GM12874 (cell line): ENCODE measurements around the gene SNCA.

Experiments
- TF ChIP-seq, protein P1 (sequence below): IDR thresholded peaks from 2 replicates; pipeline ENCODE4 v1.5.1; 2011; ENCODE audit warnings: low read depth, mild to moderate bottlenecking, control low read depth, low read length, moderate library complexity; ENCODE audit not compliant: insufficient read depth

Gene SNCA

DNA sequence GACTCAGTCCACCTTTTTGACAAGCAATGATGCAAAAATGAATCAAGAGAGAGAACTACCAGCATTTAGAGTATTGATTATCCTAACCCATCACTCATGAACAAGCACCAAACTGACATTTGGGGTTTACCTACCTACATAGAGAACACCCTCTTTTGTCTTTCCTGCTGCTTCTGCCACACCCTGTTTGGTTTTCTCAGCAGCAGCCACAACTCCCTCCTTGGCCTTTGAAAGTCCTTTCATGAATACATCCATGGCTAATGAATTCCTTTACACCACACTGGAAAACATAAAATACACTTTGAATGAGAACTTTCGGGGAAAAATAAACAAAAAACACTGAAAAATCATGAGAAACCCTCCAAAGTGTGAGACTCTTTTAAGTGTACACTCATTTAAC lies 1.5 kb downstream of the SNCA start:
- TF ChIP-seq, protein P1, sequence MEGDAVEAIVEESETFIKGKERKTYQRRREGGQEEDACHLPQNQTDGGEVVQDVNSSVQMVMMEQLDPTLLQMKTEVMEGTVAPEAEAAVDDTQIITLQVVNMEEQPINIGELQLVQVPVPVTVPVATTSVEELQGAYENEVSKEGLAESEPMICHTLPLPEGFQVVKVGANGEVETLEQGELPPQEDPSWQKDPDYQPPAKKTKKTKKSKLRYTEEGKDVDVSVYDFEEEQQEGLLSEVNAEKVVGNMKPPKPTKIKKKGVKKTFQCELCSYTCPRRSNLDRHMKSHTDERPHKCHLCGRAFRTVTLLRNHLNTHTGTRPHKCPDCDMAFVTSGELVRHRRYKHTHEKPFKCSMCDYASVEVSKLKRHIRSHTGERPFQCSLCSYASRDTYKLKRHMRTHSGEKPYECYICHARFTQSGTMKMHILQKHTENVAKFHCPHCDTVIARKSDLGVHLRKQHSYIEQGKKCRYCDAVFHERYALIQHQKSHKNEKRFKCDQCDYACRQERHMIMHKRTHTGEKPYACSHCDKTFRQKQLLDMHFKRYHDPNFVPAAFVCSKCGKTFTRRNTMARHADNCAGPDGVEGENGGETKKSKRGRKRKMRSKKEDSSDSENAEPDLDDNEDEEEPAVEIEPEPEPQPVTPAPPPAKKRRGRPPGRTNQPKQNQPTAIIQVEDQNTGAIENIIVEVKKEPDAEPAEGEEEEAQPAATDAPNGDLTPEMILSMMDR = no peak

- TF ChIP-seq, protein P1 = no peak
These were observed 2.3 kb downstream of the SNCA start for GRCh38 chr4:89834486-89835209.

DNA sequence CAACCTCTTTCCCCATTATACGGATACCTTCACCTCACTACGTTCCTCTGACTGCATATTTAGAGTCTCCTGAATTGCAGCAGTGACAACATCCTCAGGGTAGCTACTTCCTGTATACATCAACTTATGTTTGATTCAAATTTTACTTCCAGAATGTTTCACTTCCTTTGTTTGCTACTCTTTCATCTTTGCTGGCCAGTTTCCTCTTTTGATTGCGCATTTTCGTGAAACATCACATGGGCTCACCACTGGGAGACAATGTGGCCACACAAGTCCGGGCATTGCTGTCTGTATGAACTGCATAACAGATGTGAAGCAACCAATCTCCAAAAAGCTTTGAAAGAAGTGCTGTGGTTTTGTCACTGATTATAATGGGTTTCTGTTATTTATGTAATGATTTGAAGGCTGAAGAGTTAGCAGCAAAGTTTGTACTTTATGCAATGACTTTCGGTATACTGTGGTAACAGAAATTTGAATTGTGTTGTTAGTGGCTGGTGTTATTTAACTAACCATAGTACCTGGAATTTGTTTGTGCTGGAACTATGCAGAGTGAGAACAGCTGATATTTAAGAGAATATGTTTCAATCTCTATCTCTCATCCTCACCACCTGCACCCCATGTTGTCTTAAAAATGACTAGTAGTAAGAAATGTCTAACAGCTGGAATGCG lies 7.4 kb downstream of the SNCA start:
- TF ChIP-seq, protein P1 = no peak

DNA sequence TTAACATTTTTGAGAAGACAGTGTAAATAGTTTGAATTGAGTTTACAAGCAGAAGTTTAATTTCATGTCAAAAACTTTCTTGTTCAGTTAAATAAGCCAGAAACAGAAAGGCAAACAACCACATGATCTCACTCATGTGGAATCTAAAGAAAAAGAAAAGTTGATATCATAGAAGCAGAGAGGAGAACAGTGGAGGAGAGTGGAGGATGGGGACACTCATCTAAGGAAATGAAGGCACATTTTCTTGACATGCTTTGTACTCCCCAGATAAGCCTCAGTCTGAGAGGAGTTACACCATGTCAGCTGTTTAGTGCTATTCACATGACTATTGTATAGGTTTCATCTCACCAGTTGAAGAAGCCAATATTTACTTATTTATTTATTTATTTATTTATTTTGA lies 13.5 kb downstream of the SNCA start:
- TF ChIP-seq, protein P1 = no peak

GRCh38 chr4:89821612-89822011 lies 15.3 kb downstream of the SNCA start:
- TF ChIP-seq, protein P1 = no peak

DNA sequence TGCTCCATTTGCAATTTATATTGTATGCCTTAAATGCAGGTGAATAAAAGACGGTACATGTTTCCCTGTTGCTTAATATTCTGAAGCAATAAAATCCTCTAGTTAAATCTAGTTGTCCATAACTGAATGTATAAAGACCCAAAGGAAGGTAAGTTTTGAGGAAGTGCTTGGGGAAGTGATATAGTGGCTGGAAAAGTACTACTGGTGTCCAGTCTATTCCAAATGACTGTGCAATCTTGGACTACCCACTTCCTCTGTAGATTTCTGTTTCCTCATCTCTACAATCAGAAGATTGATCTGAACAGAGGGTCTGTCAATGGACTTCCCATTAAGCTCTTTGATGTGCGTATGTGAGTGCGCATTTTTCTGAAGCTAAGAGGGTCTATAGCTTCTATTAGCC lies 17.0 kb downstream of the SNCA start:
- TF ChIP-seq, protein P1 = no peak

DNA sequence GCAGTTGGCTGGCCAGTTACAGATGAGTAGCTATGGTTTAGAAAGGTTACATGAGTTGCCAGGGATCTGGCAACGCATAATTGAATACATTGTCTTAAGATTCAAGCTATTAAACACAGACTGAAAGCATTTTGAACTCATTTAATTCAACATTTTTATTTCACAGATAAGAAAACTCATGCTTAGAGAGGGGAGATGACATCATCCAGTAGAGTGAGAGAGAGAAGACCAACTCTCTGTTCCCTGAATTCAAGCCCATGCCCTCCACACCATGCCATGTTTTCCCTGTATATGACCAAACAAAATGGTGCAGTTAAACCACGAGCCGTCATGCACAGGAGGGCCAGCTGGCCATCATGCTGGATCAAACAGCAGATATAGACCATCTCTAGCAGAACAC lies 22.6 kb downstream of the SNCA start:
- TF ChIP-seq, protein P1 = no peak
